Right lobe of liver (tissue), 6 donors: ENCODE data around the gene PUS7. TPM values are rescaled to one million over a fixed set of nuclear protein-coding genes. Genes with fewer than 3 reads are reported as not detected.

Experiments
- ATAC-seq, 4 donors: fragments of 200-7000 bp; cut with Tn5 transposase; one replicate each; pipeline ENCODE4 v1.9.1; 2020; ENCODE audit warnings: mild to moderate bottlenecking in 4 of 4, moderate library complexity in 4 of 4
- DNase-seq, 3 donors: peaks; one replicate each; pipeline ENCODE4 v3.0.0-alpha.2; 2020
- H3K27ac ChIP-seq, 3 donors: fragments of 200-600 bp; one replicate each; pipeline ENCODE4 v1.8.0; 2022
- H3K27me3 ChIP-seq, 2 donors: fragments of 200-600 bp; one replicate each; pipeline ENCODE4 v1.8.0; 2022
- H3K36me3 ChIP-seq, 4 donors: fragments of 200-600 bp; sonication (generic) in 1 of 4; one replicate each; pipeline versions ENCODE4 v1.5.1 to v1.8.0; 2017 to 2022; ENCODE audit warnings: control low read depth in 1 of 4
- H3K4me1 ChIP-seq, 4 donors: fragments of 200-600 bp; sonication (generic) in 1 of 4; one replicate each; pipeline versions ENCODE4 v1.5.1 to v1.8.0; 2017 to 2022; ENCODE audit warnings: control low read depth in 1 of 4
- H3K4me3 ChIP-seq, 3 donors: fragments of 200-600 bp; one replicate each; pipeline ENCODE4 v1.8.0; 2022
- H3K9me3 ChIP-seq, 4 donors: fragments of 200-600 bp; sonication (generic) in 1 of 4; one replicate each; pipeline versions ENCODE4 v1.5.1 to v1.8.0; 2017 to 2022; ENCODE audit warnings: control low read depth in 1 of 4
- CTCF ChIP-seq, 4 donors: fragments of 200-600 bp in 3 of 4; fragments of 450-650 bp in 1 of 4; IDR thresholded peaks; one replicate each; pipeline versions ENCODE4 v1.5.1 to v1.8.0; 2016 to 2022; ENCODE audit warnings: antibody characterized with exemption in 4 of 4, mild to moderate bottlenecking in 2 of 4
- POLR2A ChIP-seq: fragments of 450-650 bp; IDR thresholded peaks from one replicate; pipeline ENCODE4 v1.6.1; 2017; ENCODE audit warnings: antibody characterized with exemption, mild to moderate bottlenecking
- WGBS: methylation state at CpG from one replicate; pipeline ENCODE4 v1.1.6; 2018; ENCODE audit warnings: low coverage, low lambda C conversion rate; ENCODE audit not compliant: insufficient coverage; ENCODE audit errors: missing lambda C conversion rate; 5-methylcytosine and 5-hydroxymethylcytosine counted together
- intact Hi-C, 2 donors: fragments of 100-400 bp; cut with DNase I; formaldehyde crosslinking; loops; one replicate each; pipeline versions ENCODE4 v1.11.2 to v1.14.1; 2022
- total RNA-seq, 6 experiments: library from RNA; depleted of rRNA in 2 of 6; stranded (reverse); fragments of >200 nt in 2 of 6; fragmentation: NEBNext Ultra II Directional in 3 of 6; extraction: Animal tissue kit (Norgen Biotek cat#: 25700) in 3 of 6; gene quantifications; one replicate each; pipeline versions ENCODE4 v1.1.0 to v1.2.4, GENCODE V29; 2016 to 2023
- donor health status: DM: no; HTN: yes; CAD: no.
- donor health status: DM: no; HTN: no; CAD: no.
- donor health status: DM: no; HTN: no; CAD: no.
- donor health status: DM: no; HTN: yes; CAD: no.
- donor health status: DM: no; HTN: yes; CAD: no.

The PUS7 gene
- total RNA-seq, 6 experiments from 2014 or later: 4.2 to 15.7 (median 6.8) TPM

- no peak for ATAC-seq
- Histone ChIP-seq H3K4me1 (no peaks in the 10 kb centered on the region), H3K27ac (no peak overlapping the region), H3K9me3 (no peaks in the 10 kb centered on the region), H3K27me3 (no peaks in the 10 kb centered on the region), H3K36me3 (peaks cover 0 to 44% (median 13%) of the 10 kb centered on the region in 4 donors), H3K4me3 (no peak overlapping the region)
- no peak for TF ChIP-seq CTCF (IDR thresholded peaks at IDR 0.05)
- TF ChIP-seq POLR2A: no peak
- intact Hi-C loops: no loop called here
- WGBS: 100% methylated on average over 1 of the region's 1 CpG
- no peak for DNase-seq
Measured at GRCh38 chr7:105559926-105560325, 37.9 kb upstream of the PUS7 start.

- Histone ChIP-seq H3K27ac (no peak overlapping the region), H3K36me3 (peaks cover 0 to 59% (median 15%) of the 10 kb centered on the region in 4 donors), H3K4me1 (peaks cover 0 to 5% (median under 1%) of the 10 kb centered on the region in 4 donors), H3K27me3 (no peaks in the 10 kb centered on the region), H3K4me3 (no peak overlapping the region), H3K9me3 (no peaks in the 10 kb centered on the region)
- whole genome bisulfite sequencing: 74% methylated on average over 2 of the region's 2 CpGs
- intact Hi-C loops: no loop called here
- no peak for ATAC-seq
- no peak for DNase-seq
- no peak for TF ChIP-seq CTCF (IDR thresholded peaks at IDR 0.05)
- TF ChIP-seq POLR2A: no peak
Measured at GRCh38 chr7:105538339-105538738, 16.3 kb upstream of the PUS7 start.

- ATAC-seq: no peak
- Histone ChIP-seq H3K4me1 (peaks cover 0 to 13% (median 3%) of the 10 kb centered on the region in 4 donors), H3K27ac (no peak overlapping the region), H3K9me3 (no peaks in the 10 kb centered on the region), H3K36me3 (peaks cover 0 to 19% (median 4%) of the 10 kb centered on the region in 4 donors), H3K27me3 (no peaks in the 10 kb centered on the region), H3K4me3 (peak overlapping the region; percentile 84 to 97 (median 88))
- DNase-seq: no peak
- intact Hi-C loops: no loop called here
- no peak for TF ChIP-seq POLR2A
- TF ChIP-seq CTCF (IDR thresholded peaks at IDR 0.05): no peak
- WGBS: 25% methylated on average over 11 of the region's 12 CpGs
Measured at GRCh38 chr7:105532709-105533460, 10.8 kb upstream of the PUS7 start.

GRCh38 chr7:105531792-105532671 lies 10.0 kb upstream of the PUS7 start, which contains the start of gene RINT1:
RINT1 (plus strand) TSS chr7:105532201; CDS start chr7:105532316, 115 bp downstream.
- ATAC-seq: peak; percentile 99 to 100 (median 100)
- Histone ChIP-seq H3K4me1 (peaks cover 0 to 13% (median 3%) of the 10 kb centered on the region in 4 donors), H3K27me3 (no peaks in the 10 kb centered on the region), H3K9me3 (no peaks in the 10 kb centered on the region), H3K36me3 (peaks cover 0 to 10% (median 2%) of the 10 kb centered on the region in 4 donors), H3K4me3 (peak within 1 kb of the TSS; percentile 84 to 97 (median 88)), H3K27ac (peak within 1 kb of the TSS; percentile 63 to 73 (median 73))
- DNase-seq: peak; percentile 92 to 95 (median 93)
- intact Hi-C loops: no loop called here
- WGBS: 3% methylated on average over 18 of the region's 42 CpGs
- TF ChIP-seq POLR2A (peak; percentile 92), CTCF (IDR thresholded peaks at IDR 0.05) (peak; percentile 45 to 92 (median 88))
